IMR-90 (cell line): ENCODE results near the gene XPC. TPM values are rescaled to one million over a fixed set of nuclear protein-coding genes. Genes with fewer than 3 reads are reported as not detected.

Experiments
- ATAC-seq: fragments of 200-7000 bp; cut with Tn5 transposase; 2 replicates; pipeline ENCODE4 v1.9.1; 2020; ENCODE audit warnings: low read depth, mild to moderate bottlenecking, moderate library complexity
- BruUV-seq: library from RNA; stranded (reverse); fragments of 400-500 nt; replicated peaks from 2 replicates; lab custom pipeline; 2021; lab: Mats Ljungman, UMichigan
- CTCF ChIA-PET: fragments of 300-600 bp; formaldehyde crosslinking; extraction: SDS; loops from one replicate; lab custom pipeline; 2021; ENCODE audit warnings: antibody characterized with exemption; lab: Yijun Ruan, JAX
- POLR2A ChIA-PET: fragments of 300-600 bp; sonication (Branson Sonifier 250); formaldehyde crosslinking; loops from one replicate; lab custom pipeline; 2022; ENCODE audit warnings: antibody characterized with exemption; ENCODE audit not compliant: unreplicated experiment; lab: Charles Lee
- DNase-seq: peaks from one replicate; pipeline ENCODE4 v3.0.0; 2013
- H2AFZ ChIP-seq: replicated peaks from 2 replicates; pipeline ENCODE3; 2013; ENCODE audit warnings: low read length, mild to moderate bottlenecking; ENCODE audit not compliant: poor library complexity
- H2AK5ac ChIP-seq: 2 replicates; pipeline ENCODE4 v1.6.1; 2013; ENCODE audit warnings: low read depth, low read length, inconsistent platforms
- H2AK9ac ChIP-seq: replicated peaks from 2 replicates; pipeline ENCODE3; 2013; ENCODE audit warnings: mild to moderate bottlenecking, low read depth, low read length, moderate library complexity; ENCODE audit not compliant: poor library complexity
- H2BK120ac ChIP-seq: 2 replicates; pipeline ENCODE4 v1.6.1; 2013; ENCODE audit warnings: low read depth, low read length, inconsistent platforms
- H2BK15ac ChIP-seq: 3 replicates; pipeline ENCODE4 v1.6.1; 2013; ENCODE audit warnings: low read depth, low read length, inconsistent platforms
- H2BK20ac ChIP-seq: 2 replicates; pipeline ENCODE4 v1.6.1; 2013; ENCODE audit warnings: low read depth, mild to moderate bottlenecking, inconsistent platforms, low read length, moderate library complexity
- H2BK5ac ChIP-seq: 2 replicates; pipeline ENCODE4 v1.6.1; 2013; ENCODE audit warnings: mild to moderate bottlenecking, low read depth, low read length, inconsistent platforms; ENCODE audit not compliant: poor library complexity, severe bottlenecking
- H3K14ac ChIP-seq: replicated peaks from 2 replicates; pipeline ENCODE4 v1.6.1; 2013; ENCODE audit warnings: low read depth, low read length, inconsistent platforms
- H3K18ac ChIP-seq: 2 replicates; pipeline ENCODE4 v1.6.1; 2013; ENCODE audit warnings: low read depth, low read length, control low read depth
- H3K23ac ChIP-seq: 2 replicates; pipeline ENCODE4 v1.6.1; 2013; ENCODE audit warnings: low read depth, low read length, inconsistent platforms
- H3K27ac ChIP-seq: 2 replicates; pipeline ENCODE4 v1.5.1; 2013; ENCODE audit warnings: mild to moderate bottlenecking, control low read depth, low read length; ENCODE audit not compliant: insufficient read depth
- H3K27me3 ChIP-seq: 2 replicates; pipeline ENCODE4 v1.6.1; 2013; ENCODE audit warnings: low read length; ENCODE audit not compliant: control insufficient read depth, insufficient read depth
- H3K36me3 ChIP-seq: 2 replicates; pipeline ENCODE4 v1.6.1; 2013; ENCODE audit warnings: low read length, mixed read lengths; ENCODE audit not compliant: control insufficient read depth, insufficient read depth
- H3K4ac ChIP-seq: 2 replicates; pipeline ENCODE4 v1.6.1; 2013; ENCODE audit warnings: low read depth, low read length, inconsistent platforms
- H3K4me1 ChIP-seq: 2 replicates; pipeline ENCODE4 v1.6.1; 2013; ENCODE audit warnings: low read length, mixed read lengths; ENCODE audit not compliant: control insufficient read depth, insufficient read depth
- H3K4me2 ChIP-seq: 2 replicates; pipeline ENCODE4 v1.6.1; 2013; ENCODE audit warnings: low read depth, mild to moderate bottlenecking, control low read depth, low read length, moderate library complexity
- H3K4me3 ChIP-seq: 2 replicates; pipeline ENCODE4 v1.5.1; 2013; ENCODE audit warnings: low read depth, mild to moderate bottlenecking, control low read depth, low read length, moderate library complexity; ENCODE audit not compliant: insufficient read depth
- H3K56ac ChIP-seq: 2 replicates; pipeline ENCODE4 v1.6.1; 2013; ENCODE audit warnings: low read length, inconsistent platforms; ENCODE audit not compliant: insufficient read depth; ENCODE audit errors: extremely low read depth
- H3K79me1 ChIP-seq, 2 experiments: 2 replicates each; pipeline ENCODE4 v1.6.1; 2013; ENCODE audit warnings: low read length in 2 of 2, inconsistent platforms in 1 of 2, low read depth in 1 of 2
- H3K9ac ChIP-seq: 2 replicates; pipeline ENCODE4 v1.6.1; 2013; ENCODE audit warnings: low read depth, low read length, control low read depth
- H3K9me1 ChIP-seq: 2 replicates; pipeline ENCODE4 v1.6.1; 2013; ENCODE audit warnings: low read length, inconsistent platforms; ENCODE audit not compliant: insufficient read depth
- H3K9me3 ChIP-seq: 2 replicates; pipeline ENCODE4 v1.6.1; 2013; ENCODE audit warnings: low read length; ENCODE audit not compliant: control insufficient read depth, insufficient read depth
- H4K20me1 ChIP-seq: 2 replicates; pipeline ENCODE4 v1.6.1; 2013; ENCODE audit warnings: low read length, inconsistent platforms; ENCODE audit not compliant: insufficient read depth
- H4K5ac ChIP-seq: 2 replicates; pipeline ENCODE4 v1.6.1; 2013; ENCODE audit warnings: mild to moderate bottlenecking, low read depth, low read length, control low read depth
- H4K8ac ChIP-seq, 2 experiments: 2 replicates each; pipeline ENCODE4 v1.6.1; 2013; ENCODE audit warnings: low read depth in 2 of 2, low read length in 2 of 2, control low read depth in 1 of 2, inconsistent platforms in 1 of 2
- H4K91ac ChIP-seq: 2 replicates; pipeline ENCODE4 v1.6.1; 2013; ENCODE audit warnings: low read depth, low read length, inconsistent platforms; ENCODE audit not compliant: insufficient read depth
- BHLHE40 ChIP-seq: fragments of 150-350 bp; IDR thresholded peaks from 2 replicates; pipeline ENCODE4 v1.6.1; 2016; ENCODE audit warnings: mild to moderate bottlenecking, low read depth, low read length
- CHD1 ChIP-seq: IDR thresholded peaks from 2 replicates; pipeline ENCODE4 v1.6.1; 2012; ENCODE audit warnings: low read depth, low read length, improper control_type of control experiment
- CTCF ChIP-seq: conservative IDR thresholded peaks from 2 replicates; pipeline ENCODE4 v1.5.1; 2012; ENCODE audit warnings: mild to moderate bottlenecking, low read depth, low read length, improper control_type of control experiment
- ELK1 ChIP-seq: fragments of 150-350 bp; IDR thresholded peaks from 2 replicates; pipeline ENCODE4 v1.6.1; 2016; ENCODE audit warnings: low read depth, mild to moderate bottlenecking, low read length, moderate library complexity, borderline replicate concordance
- FOS ChIP-seq: fragments of 150-350 bp; IDR thresholded peaks from 2 replicates; pipeline ENCODE4 v1.6.1; 2016; ENCODE audit warnings: low read depth, low read length
- MAFK ChIP-seq: IDR thresholded peaks from 2 replicates; pipeline ENCODE4 v1.6.1; 2012; ENCODE audit warnings: low read depth, low read length, improper control_type of control experiment
- MAZ ChIP-seq: IDR thresholded peaks from 2 replicates; pipeline ENCODE4 v1.6.1; 2012; ENCODE audit warnings: low read depth, mild to moderate bottlenecking, low read length, improper control_type of control experiment, moderate library complexity, borderline replicate concordance
- MXI1 ChIP-seq: IDR thresholded peaks from 2 replicates; pipeline ENCODE4 v1.6.1; 2012; ENCODE audit warnings: low read depth, mild to moderate bottlenecking, low read length, moderate library complexity, borderline replicate concordance
- POLR2A ChIP-seq: IDR thresholded peaks from 2 replicates; pipeline ENCODE4 v1.6.1; 2012; ENCODE audit warnings: mild to moderate bottlenecking, low read depth, low read length
- RAD21 ChIP-seq: IDR thresholded peaks from 2 replicates; pipeline ENCODE4 v1.6.1; 2012; ENCODE audit warnings: low read length, improper control_type of control experiment
- RCOR1 ChIP-seq: IDR thresholded peaks from 2 replicates; pipeline ENCODE4 v1.6.1; 2012; ENCODE audit warnings: mild to moderate bottlenecking, low read length, improper control_type of control experiment; ENCODE audit not compliant: insufficient replicate concordance
- SMC3 ChIP-seq: fragments of 150-350 bp; IDR thresholded peaks from 2 replicates; pipeline ENCODE4 v1.6.1; 2016; ENCODE audit warnings: low read depth, mild to moderate bottlenecking, antibody characterized with exemption, low read length, moderate library complexity
- WGBS, 2 experiments: methylation state at CpG; one replicate each; pipeline versions ENCODE4 v1.1.5 to v1.1.7; 2013; ENCODE audit warnings: missing lambda C conversion rate in 2 of 2; ENCODE audit not compliant: insufficient read length in 1 of 2; ENCODE audit errors: extremely low coverage in 2 of 2; 5-methylcytosine and 5-hydroxymethylcytosine counted together
- dilution Hi-C: fragments of 300-500 bp; cut with HindIII; formaldehyde crosslinking; loops from one replicate; pipeline ENCODE4 v1.14.3; 2018; ENCODE audit warnings: low sequenced_read_pairs; ENCODE audit not compliant: unreplicated experiment
- in situ Hi-C: fragments of 300-500 bp; cut with MboI; formaldehyde crosslinking; loops from 3 replicates; pipeline ENCODE4 v1.14.3; 2019; ENCODE audit warnings: low sequenced_read_pairs, inconsistent platforms, mixed read lengths
- intact Hi-C: fragments of 100-400 bp; cut with micrococcal nuclease; formaldehyde crosslinking; loops from 2 replicates; pipeline ENCODE4 v1.10.0; 2022
- polyA plus RNA-seq, 3 experiments: library from polyadenylated mRNA; depleted of rRNA; stranded (reverse); fragments of >200 nt; gene quantifications; 2 replicates each; pipeline ENCODE4 v1.2.3, GENCODE V29; 2012; ENCODE audit warnings: low replicate concordance in 1 of 3
- total RNA-seq: library from RNA; depleted of rRNA; stranded (reverse); fragments of >200 nt; gene quantifications from 2 replicates; pipeline ENCODE4 v1.2.3, GENCODE V29; 2012

XPC gene
- total and polyA plus RNA-seq, 2 of the 4 experiments (the other 2 are of a cell fraction): 30.9 to 48.8 TPM

- peak; percentile 46; the same call in 1 of the 2 replicates for TF ChIP-seq BHLHE40
Observed at GRCh38 chr3:14124223-14124614, 54.2 kb downstream of the XPC start (continued).

- ChIA-PET CTCF (no interaction called here), POLR2A (interaction anchor here (0.5 kb wide), 1 partner anchor 486 kb away, joined by 3 read pairs; no protein-coding TSS in a partner anchor)
- intact Hi-C loops: loop anchor here (2.0 to 5.0 kb wide), 2 partner anchors 227 to 466 kb away; no protein-coding TSS in a partner anchor
- H4K8ac ChIP-seq: peak overlapping the region; percentile 74 to 95
- H2AK5ac ChIP-seq: peak overlapping the region; percentile 69
- peak overlapping the region; percentile 64 for H3K4me3 ChIP-seq
- WGBS, 2 experiments: 23% methylated on average over 3 of the region's 15 CpGs; no CpG with 5 or more reads in 1 of the 2 experiments
- no peaks in the 10 kb centered on the region for H3K9me3 ChIP-seq
- peak overlapping the region; percentile 95 for H2AFZ ChIP-seq
- H4K5ac ChIP-seq: peak overlapping the region; percentile 95
- peak overlapping the region; percentile 66 for H3K23ac ChIP-seq
- H2BK5ac ChIP-seq: no peak overlapping the region
- peak overlapping the region; percentile 55; the same call in 1 of the 2 replicates for H4K91ac ChIP-seq
- H3K27ac ChIP-seq: peak overlapping the region; percentile 39
- BruUV-seq: no TSS peak
- H3K9me1 ChIP-seq: peaks cover 24% of the 10 kb centered on the region
- dilution Hi-C loops: no loop called here
- in situ Hi-C loops: loop anchor here (25.0 kb wide), 2 partner anchors 236 to 636 kb away; partner anchors contain the start of genes HDAC11 and WNT7A
- ATAC-seq (no peak), DNase-seq (no peak)
- peaks cover 28% of the 10 kb centered on the region for H4K20me1 ChIP-seq
- H3K79me1 ChIP-seq: peaks cover 29 to 51% of the 10 kb centered on the region in 2 experiments
- peak overlapping the region; percentile 89 for H3K9ac ChIP-seq
- peak overlapping the region; percentile 20; the same call in 1 of the 2 replicates for H3K56ac ChIP-seq
- H3K36me3 ChIP-seq: peaks cover 10% of the 10 kb centered on the region
- H3K4ac ChIP-seq: peak overlapping the region; percentile 66
- H2BK15ac ChIP-seq: no peak overlapping the region
- H2BK20ac ChIP-seq: no peak overlapping the region
- H3K4me1 ChIP-seq: peaks cover 17% of the 10 kb centered on the region
- H2AK9ac ChIP-seq: peak overlapping the region; percentile 91
- H3K14ac ChIP-seq: peak overlapping the region; percentile 61
- peak overlapping the region; percentile 100 for H3K4me2 ChIP-seq
- H2BK120ac ChIP-seq: no peak overlapping the region
- H3K18ac ChIP-seq: peak overlapping the region; percentile 61; the same call in 1 of the 2 replicates
- H3K27me3 ChIP-seq: no peaks in the 10 kb centered on the region
- TF ChIP-seq CTCF (no peak), CHD1 (no peak), MXI1 (no peak), MAFK (no peak), BHLHE40 (no peak), SMC3 (no peak), MAZ (no peak), RCOR1 (no peak), POLR2A (no peak), RAD21 (no peak), FOS (no peak), ELK1 (no peak)
Observed at GRCh38 chr3:14123308-14124222, 54.8 kb downstream of the XPC start.
